ENCODE data around the gene HIPK2.

DNA sequence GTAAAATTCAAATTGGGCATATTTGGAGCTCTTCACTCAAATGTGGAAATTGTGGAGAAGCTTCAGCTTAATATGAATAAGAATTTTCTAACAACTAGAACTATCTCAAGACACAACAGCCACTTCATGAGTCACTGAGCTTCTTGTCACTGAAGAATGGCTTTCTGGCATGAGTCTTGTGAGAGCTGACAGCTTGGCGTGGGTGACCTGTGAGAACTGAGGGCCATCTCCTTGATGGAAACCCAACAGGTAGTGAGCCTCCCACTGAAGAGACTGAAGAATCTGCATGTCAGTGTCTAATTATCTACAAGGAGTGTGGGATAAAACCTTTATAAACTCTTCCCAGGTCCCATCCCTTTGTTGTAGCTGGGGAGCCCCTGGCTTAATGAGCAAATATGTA lies 188.3 kb downstream of the HIPK2 start:
- TF ChIP-seq, protein P1, sequence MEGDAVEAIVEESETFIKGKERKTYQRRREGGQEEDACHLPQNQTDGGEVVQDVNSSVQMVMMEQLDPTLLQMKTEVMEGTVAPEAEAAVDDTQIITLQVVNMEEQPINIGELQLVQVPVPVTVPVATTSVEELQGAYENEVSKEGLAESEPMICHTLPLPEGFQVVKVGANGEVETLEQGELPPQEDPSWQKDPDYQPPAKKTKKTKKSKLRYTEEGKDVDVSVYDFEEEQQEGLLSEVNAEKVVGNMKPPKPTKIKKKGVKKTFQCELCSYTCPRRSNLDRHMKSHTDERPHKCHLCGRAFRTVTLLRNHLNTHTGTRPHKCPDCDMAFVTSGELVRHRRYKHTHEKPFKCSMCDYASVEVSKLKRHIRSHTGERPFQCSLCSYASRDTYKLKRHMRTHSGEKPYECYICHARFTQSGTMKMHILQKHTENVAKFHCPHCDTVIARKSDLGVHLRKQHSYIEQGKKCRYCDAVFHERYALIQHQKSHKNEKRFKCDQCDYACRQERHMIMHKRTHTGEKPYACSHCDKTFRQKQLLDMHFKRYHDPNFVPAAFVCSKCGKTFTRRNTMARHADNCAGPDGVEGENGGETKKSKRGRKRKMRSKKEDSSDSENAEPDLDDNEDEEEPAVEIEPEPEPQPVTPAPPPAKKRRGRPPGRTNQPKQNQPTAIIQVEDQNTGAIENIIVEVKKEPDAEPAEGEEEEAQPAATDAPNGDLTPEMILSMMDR (conservative IDR thresholded peaks at IDR 0.05; ENCODE audit: low read length) = no peak
- no peak for TF ChIP-seq EZH2phosphoT487 (IDR thresholded peaks at IDR 0.05; ENCODE audit: borderline replicate concordance)
